Neural progenitor cell (in vitro differentiated cells): ENCODE measurements around the gene UBE2QL1. TPM values are rescaled to one million over a fixed set of nuclear protein-coding genes. Genes with fewer than 3 reads are reported as not detected.

ENCODE experiments used
- DNase-seq: peaks from one replicate; pipeline ENCODE4 v3.0.0-alpha.2; 2016; ENCODE audit warnings: low spot score
- H2AFZ ChIP-seq: fragments of 200-600 bp; sonication (generic); replicated peaks from 2 replicates; pipeline ENCODE4 v1.6.1; 2016; ENCODE audit warnings: antibody characterized with exemption
- H3F3A ChIP-seq: fragments of 200-600 bp; sonication (generic); 2 replicates; pipeline ENCODE4 v1.6.1; 2016; ENCODE audit warnings: antibody characterized with exemption, low read depth
- H3K27ac ChIP-seq: fragments of 200-600 bp; sonication (generic); 2 replicates; pipeline ENCODE4 v1.5.1; 2016; ENCODE audit warnings: mild to moderate bottlenecking
- H3K27me3 ChIP-seq: fragments of 200-600 bp; sonication (generic); 2 replicates; pipeline ENCODE4 v1.6.1; 2016; ENCODE audit warnings: mild to moderate bottlenecking, moderate library complexity
- H3K36me3 ChIP-seq: fragments of 200-600 bp; sonication (generic); 2 replicates; pipeline ENCODE4 v1.5.1; 2016
- H3K4me1 ChIP-seq: fragments of 200-600 bp; sonication (generic); 2 replicates; pipeline ENCODE4 v1.6.1; 2016; ENCODE audit warnings: mixed run types
- H3K4me2 ChIP-seq: fragments of 200-600 bp; sonication (generic); 2 replicates; pipeline ENCODE4 v1.6.1; 2016
- H3K4me3 ChIP-seq: fragments of 200-600 bp; sonication (generic); 2 replicates; pipeline ENCODE4 v1.5.1; 2016
- H3K79me2 ChIP-seq: fragments of 200-600 bp; sonication (generic); 2 replicates; pipeline ENCODE4 v1.6.1; 2016; ENCODE audit warnings: low read depth
- H3K9ac ChIP-seq: fragments of 200-600 bp; sonication (generic); 2 replicates; pipeline ENCODE4 v1.6.1; 2016
- H3K9me3 ChIP-seq: fragments of 200-600 bp; sonication (generic); 2 replicates; pipeline ENCODE4 v1.5.1; 2016; ENCODE audit warnings: low read depth
- H4K20me1 ChIP-seq: fragments of 200-600 bp; sonication (generic); 2 replicates; pipeline ENCODE4 v1.6.1; 2016; ENCODE audit warnings: low read depth
- H3K27ac Mint-ChIP-seq: 3 replicates; pipeline ENCODE4 v1.8.0; 2021; ENCODE audit warnings: mixed read lengths
- H3K27me3 Mint-ChIP-seq: 2 replicates; pipeline ENCODE4 v1.8.0; 2022; ENCODE audit warnings: low read depth, mild to moderate bottlenecking, inconsistent platforms, moderate library complexity, mixed read lengths; ENCODE audit not compliant: insufficient read depth
- H3K36me3 Mint-ChIP-seq: 3 replicates; pipeline ENCODE4 v1.8.0; 2021; ENCODE audit warnings: mixed read lengths
- H3K4me1 Mint-ChIP-seq: 3 replicates; pipeline ENCODE4 v1.8.0; 2021; ENCODE audit warnings: mixed read lengths
- H3K4me3 Mint-ChIP-seq: 3 replicates; pipeline ENCODE4 v1.8.0; 2021; ENCODE audit warnings: mild to moderate bottlenecking, moderate library complexity, mixed read lengths
- H3K9me3 Mint-ChIP-seq: 3 replicates; pipeline ENCODE4 v1.8.0; 2020; ENCODE audit warnings: mixed read lengths
- CTCF ChIP-seq: fragments of 200-600 bp; sonication (generic); IDR thresholded peaks from 2 replicates; pipeline ENCODE4 v1.5.1; 2017; ENCODE audit warnings: antibody characterized with exemption, mild to moderate bottlenecking
- EZH2 ChIP-seq: fragments of 200-600 bp; sonication (generic); IDR thresholded peaks from 2 replicates; pipeline ENCODE4 v1.6.1; 2017; ENCODE audit warnings: antibody characterized with exemption, mild to moderate bottlenecking, moderate library complexity
- EZH2phosphoT487 ChIP-seq: fragments of 200-600 bp; sonication (generic); IDR thresholded peaks from 2 replicates; pipeline ENCODE4 v1.6.1; 2017; ENCODE audit warnings: antibody characterized with exemption
- total RNA-seq: library from RNA; depleted of rRNA; stranded (reverse); fragments of >200 nt; gene quantifications from 2 replicates; pipeline ENCODE4 v1.2.3, GENCODE V29; 2015; ENCODE audit warnings: low replicate concordance

The UBE2QL1 gene
- total RNA-seq, 1 donor from 2014 or later = 0.30 TPM

DNA sequence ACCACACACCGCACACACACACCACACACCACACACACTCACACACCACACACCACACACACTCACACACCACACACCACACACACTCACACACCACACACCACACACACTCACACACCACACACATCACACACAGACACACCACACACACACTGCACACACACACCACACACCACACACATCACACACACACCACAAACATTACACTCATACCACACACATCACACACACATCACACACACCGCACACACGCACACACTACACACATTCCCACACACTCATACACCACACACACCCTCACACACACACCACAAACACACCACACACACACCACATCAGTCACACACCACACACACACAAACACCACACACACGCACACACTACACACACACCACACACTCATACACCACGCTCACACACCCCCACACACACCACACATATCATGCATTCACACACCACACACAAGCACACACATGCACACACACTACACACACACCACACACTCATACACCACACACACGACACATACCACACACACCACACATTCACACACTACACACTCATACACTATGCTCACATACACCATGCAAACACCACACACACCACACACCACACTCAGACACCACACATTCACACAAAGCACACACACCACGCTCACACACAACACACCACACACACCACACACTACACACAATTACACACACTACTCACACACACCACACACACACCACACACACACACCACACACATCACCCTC lies 1.1 kb upstream of the UBE2QL1 start:
- Histone ChIP-seq H3K27ac (no peak overlapping the region), H3F3A (peaks cover 25% of the 10 kb centered on the region), H4K20me1 (peaks cover 22% of the 10 kb centered on the region), H3K9ac (no peak overlapping the region), H3K9me3 (no peaks in the 10 kb centered on the region), H3K4me3 (no peak overlapping the region), H3K27me3 (peaks cover 91% of the 10 kb centered on the region), H2AFZ (no peak overlapping the region), H3K4me1 (peaks cover 19% of the 10 kb centered on the region), H3K79me2 (no peaks in the 10 kb centered on the region), H3K36me3 (no peaks in the 10 kb centered on the region), H3K4me2 (no peak overlapping the region)
- no peaks in the 10 kb centered on the region for H3K36me3 Mint-ChIP-seq
- peaks cover 6% of the 10 kb centered on the region for H3K9me3 Mint-ChIP-seq
- H3K27ac Mint-ChIP-seq = no peak overlapping the region
- TF ChIP-seq EZH2phosphoT487 = no peak
- TF ChIP-seq EZH2 = no peak
- no peak for TF ChIP-seq CTCF
- H3K27me3 Mint-ChIP-seq = peaks cover 19% of the 10 kb centered on the region
- H3K4me3 Mint-ChIP-seq = no peak overlapping the region
- no peak for DNase-seq
- peaks cover 23% of the 10 kb centered on the region for H3K4me1 Mint-ChIP-seq

GRCh38 chr5:6448141-6448491 lies 543 bp upstream of the UBE2QL1 start:
- H3F3A ChIP-seq = peaks cover 25% of the 10 kb centered on the region
- Mint-ChIP-seq H3K4me1 (peaks cover 25% of the 10 kb centered on the region), H3K27me3 (peaks cover 19% of the 10 kb centered on the region), H3K9me3 (peaks cover 2% of the 10 kb centered on the region), H3K27ac (no peak overlapping the region), H3K36me3 (no peaks in the 10 kb centered on the region), H3K4me3 (no peak overlapping the region)
- no peak overlapping the region for H2AFZ ChIP-seq
- no peaks in the 10 kb centered on the region for H3K9me3 ChIP-seq
- H3K36me3 ChIP-seq = no peaks in the 10 kb centered on the region
- H3K27ac ChIP-seq = no peak overlapping the region
- no peaks in the 10 kb centered on the region for H3K79me2 ChIP-seq
- no peak for DNase-seq
- no peak overlapping the region for H3K4me2 ChIP-seq
- peaks cover 91% of the 10 kb centered on the region for H3K27me3 ChIP-seq
- peaks cover 22% of the 10 kb centered on the region for H4K20me1 ChIP-seq
- TF ChIP-seq EZH2phosphoT487 (no peak), EZH2 (no peak), CTCF (no peak)
- H3K4me3 ChIP-seq = no peak overlapping the region
- peaks cover 25% of the 10 kb centered on the region for H3K4me1 ChIP-seq
- no peak overlapping the region for H3K9ac ChIP-seq

- H3K4me1 ChIP-seq = peaks cover 28% of the 10 kb centered on the region
- peak overlapping the region; percentile 66 for H3K4me3 ChIP-seq
- H3K9ac ChIP-seq = no peak overlapping the region
- peaks cover 22% of the 10 kb centered on the region for H4K20me1 ChIP-seq
- Mint-ChIP-seq H3K4me3 (peak overlapping the region; percentile 85), H3K27ac (no peak overlapping the region), H3K27me3 (peaks cover 15% of the 10 kb centered on the region), H3K36me3 (no peaks in the 10 kb centered on the region), H3K4me1 (peaks cover 27% of the 10 kb centered on the region), H3K9me3 (no peaks in the 10 kb centered on the region)
- peak overlapping the region; percentile 91 for H3K4me2 ChIP-seq
- H3K79me2 ChIP-seq = no peaks in the 10 kb centered on the region
- H3K27ac ChIP-seq = no peak overlapping the region
- H3K27me3 ChIP-seq = peaks cover 91% of the 10 kb centered on the region
- no peak for DNase-seq
- H3F3A ChIP-seq = peaks cover 25% of the 10 kb centered on the region
- H3K36me3 ChIP-seq = no peaks in the 10 kb centered on the region
- H2AFZ ChIP-seq = no peak overlapping the region
- TF ChIP-seq CTCF (no peak), EZH2phosphoT487 (peak; percentile 28), EZH2 (peak; percentile 65)
- H3K9me3 ChIP-seq = no peaks in the 10 kb centered on the region
Observed at GRCh38 chr5:6449465-6450158, 953 bp downstream of the UBE2QL1 start.
